Ovary (tissue), 3 donors: Measurements from ENCODE around the gene FOXC2.

Experiments used
- EP300 ChIP-seq: sonication (generic); formaldehyde crosslinking; IDR thresholded peaks from one replicate; pipeline ENCODE4 v1.6.1; 2017; ENCODE audit warnings: antibody characterized with exemption
- TF ChIP-seq, protein P1 (sequence below), 3 donors: fragments of 450-650 bp in 2 of 3; fragments of 200-600 bp in 1 of 3; IDR thresholded peaks; one replicate each; pipeline versions ENCODE4 v1.5.1 to v1.8.0; 2016 to 2022; ENCODE audit warnings: antibody characterized with exemption in 3 of 3, mild to moderate bottlenecking in 1 of 3
- donor health status: DM: no; HTN: no; CAD: no.

DNA sequence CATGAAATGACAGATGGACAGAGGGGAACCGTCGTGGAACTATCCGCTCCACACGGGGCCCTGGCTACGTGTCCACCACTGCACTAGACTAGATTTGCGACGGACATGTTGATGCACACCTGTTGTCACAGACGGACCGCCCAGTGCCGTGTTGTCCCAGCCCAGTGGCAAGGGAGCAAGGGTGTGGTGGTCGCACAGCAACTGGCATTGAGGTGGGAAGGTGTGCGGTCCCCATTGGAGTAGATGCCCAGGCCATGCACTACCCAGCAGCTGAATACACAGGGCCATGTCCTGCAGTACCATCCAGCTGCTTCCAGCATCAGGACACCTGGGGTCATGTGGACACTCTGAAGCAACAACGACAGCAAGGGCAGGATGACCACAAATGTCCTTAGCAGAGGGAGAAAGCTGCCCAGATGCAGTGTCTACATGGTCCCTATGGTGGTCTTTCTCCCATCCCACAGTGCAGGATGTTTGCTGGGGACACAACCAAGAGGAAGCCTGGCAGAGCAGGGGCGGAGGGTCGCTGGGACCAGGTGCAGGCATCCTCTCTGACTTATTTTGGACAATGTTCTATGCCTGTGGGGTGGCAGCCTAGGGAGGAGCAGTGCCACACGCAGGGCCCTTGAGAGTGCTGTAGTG, 47.5 kb upstream of the FOXC2 start:
- TF ChIP-seq, protein P1, sequence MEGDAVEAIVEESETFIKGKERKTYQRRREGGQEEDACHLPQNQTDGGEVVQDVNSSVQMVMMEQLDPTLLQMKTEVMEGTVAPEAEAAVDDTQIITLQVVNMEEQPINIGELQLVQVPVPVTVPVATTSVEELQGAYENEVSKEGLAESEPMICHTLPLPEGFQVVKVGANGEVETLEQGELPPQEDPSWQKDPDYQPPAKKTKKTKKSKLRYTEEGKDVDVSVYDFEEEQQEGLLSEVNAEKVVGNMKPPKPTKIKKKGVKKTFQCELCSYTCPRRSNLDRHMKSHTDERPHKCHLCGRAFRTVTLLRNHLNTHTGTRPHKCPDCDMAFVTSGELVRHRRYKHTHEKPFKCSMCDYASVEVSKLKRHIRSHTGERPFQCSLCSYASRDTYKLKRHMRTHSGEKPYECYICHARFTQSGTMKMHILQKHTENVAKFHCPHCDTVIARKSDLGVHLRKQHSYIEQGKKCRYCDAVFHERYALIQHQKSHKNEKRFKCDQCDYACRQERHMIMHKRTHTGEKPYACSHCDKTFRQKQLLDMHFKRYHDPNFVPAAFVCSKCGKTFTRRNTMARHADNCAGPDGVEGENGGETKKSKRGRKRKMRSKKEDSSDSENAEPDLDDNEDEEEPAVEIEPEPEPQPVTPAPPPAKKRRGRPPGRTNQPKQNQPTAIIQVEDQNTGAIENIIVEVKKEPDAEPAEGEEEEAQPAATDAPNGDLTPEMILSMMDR (IDR thresholded peaks at IDR 0.05) = no peak
- no peak for TF ChIP-seq EP300
